Stimulated activated CD8-positive, alpha-beta memory T cell treated with anti-CD3 and anti-CD28 coated beads, Interleukin-4, amount 100 ng/mL, for 1 hour (primary cell): Measurements from ENCODE around the gene TMEM170B.
"Not testable (repeated sequence)": the region's sequence is repeated elsewhere in the genome, so short reads cannot be mapped to it uniquely, and the experiment has no call there.

ENCODE experiments used
- DNase-seq, 2 donors: peaks; one replicate each; pipeline ENCODE4 v3.0.0-alpha.2; 2020; ENCODE audit warnings: low read depth in 2 of 2, low spot score in 1 of 2

Gene TMEM170B

GRCh38 chr6:11527274-11527870, 10.2 kb upstream of the TMEM170B start:
- DNase-seq: no peak

DNA sequence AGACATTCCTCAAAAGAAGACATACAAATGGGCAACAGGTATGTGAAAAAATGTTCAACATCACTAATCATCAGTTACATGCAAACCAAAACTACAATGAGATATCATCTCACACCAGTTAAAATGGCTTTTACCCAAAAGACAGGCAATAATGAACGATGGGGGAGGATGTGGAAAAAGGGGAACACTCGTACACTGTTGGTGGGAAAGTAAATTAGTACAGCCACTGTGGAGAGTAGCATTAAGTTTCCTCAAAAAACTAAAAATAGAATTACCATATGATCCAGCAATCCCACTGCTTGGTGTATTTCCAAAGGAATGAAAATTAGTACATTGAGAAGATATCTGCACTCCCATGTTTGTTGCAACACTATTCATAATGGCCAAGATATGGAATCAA, 8.6 kb upstream of the TMEM170B start:
- no peak for DNase-seq

GRCh38 chr6:11532097-11532496, 5.5 kb upstream of the TMEM170B start:
- no peak for DNase-seq

- DNase-seq: no peak
Observed at GRCh38 chr6:11534561-11534960, 3.0 kb upstream of the TMEM170B start.

GRCh38 chr6:11535801-11536230, 1.7 kb upstream of the TMEM170B start:
- DNase-seq: no peak

DNA sequence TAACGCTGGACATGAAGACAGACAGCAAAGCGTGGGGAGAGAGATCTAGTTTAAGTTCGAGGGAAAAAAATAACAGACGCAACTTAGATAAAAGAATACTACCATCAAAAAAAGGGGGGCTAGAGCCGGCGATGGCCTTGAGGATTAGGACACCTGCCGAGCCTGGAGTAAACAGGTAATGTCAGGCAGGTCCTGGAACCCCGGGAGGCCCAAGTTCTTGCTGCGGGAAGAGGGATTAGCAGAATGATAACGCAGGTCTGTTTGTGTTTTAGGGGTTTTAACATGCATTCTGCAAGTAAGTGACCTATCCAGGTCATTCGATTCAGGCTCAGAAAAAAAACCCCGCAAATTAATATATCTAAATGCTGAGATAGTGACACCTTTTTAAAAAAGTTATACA, 754 bp upstream of the TMEM170B start:
- no peak for DNase-seq

GRCh38 chr6:11538052-11538818, 686 bp downstream of the TMEM170B start:
- no peak for DNase-seq

DNA sequence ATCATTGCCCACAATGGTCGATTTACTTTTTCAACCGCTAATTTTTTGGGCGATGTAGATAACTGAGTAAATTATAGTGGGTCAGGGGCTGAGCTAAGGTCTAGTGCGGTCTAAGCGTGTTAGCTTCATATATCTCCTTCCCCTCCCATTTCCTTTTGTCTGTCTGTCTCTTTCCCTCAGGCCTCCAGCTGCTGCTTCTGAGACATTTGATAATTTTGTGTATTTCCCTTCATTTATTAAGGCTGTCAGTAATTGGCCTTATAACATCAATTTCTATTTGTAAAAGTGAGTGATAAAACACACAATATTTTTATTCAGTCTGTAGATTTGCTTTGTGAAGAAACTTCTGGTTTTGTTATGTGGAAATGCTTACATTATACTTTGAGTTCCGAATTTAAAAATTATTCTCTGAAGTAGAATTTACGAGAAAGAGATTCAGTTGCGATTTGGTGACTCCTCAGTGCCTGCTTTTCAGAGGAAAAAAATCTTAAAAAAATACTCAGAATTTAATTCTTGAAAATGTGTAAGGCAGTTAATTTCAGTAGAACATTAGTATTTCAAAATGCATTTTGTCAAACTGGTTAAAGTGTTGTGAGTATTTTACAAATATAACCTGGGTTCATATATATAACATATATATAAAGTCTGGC, 1.4 kb downstream of the TMEM170B start:
- no peak for DNase-seq

GRCh38 chr6:11542863-11543262, 5.3 kb downstream of the TMEM170B start:
- no peak for DNase-seq

- DNase-seq: no peak
Observed at GRCh38 chr6:11543919-11544518, 6.5 kb downstream of the TMEM170B start.

DNA sequence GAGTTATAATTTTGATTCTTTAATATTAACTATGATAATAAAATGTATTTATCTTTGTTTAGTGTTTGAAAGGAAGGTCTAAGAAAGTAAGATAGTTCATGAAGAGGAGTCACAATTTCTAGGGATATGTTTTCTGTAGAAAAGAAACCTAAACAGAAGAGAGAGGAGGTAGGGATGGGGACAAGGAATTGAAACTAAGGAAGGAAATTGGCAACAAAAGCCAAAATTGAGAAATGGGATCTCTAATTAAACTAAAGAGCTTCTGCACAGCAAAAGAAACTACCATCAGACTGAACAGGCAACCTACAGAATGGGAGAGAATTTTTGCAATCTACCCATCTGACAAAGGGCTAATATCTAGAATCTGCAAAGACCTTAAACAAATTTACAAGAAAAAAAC, 10.3 kb downstream of the TMEM170B start:
- not testable (repeated sequence) for DNase-seq

- DNase-seq: not testable (repeated sequence)
Observed at GRCh38 chr6:11548578-11548977, 11.0 kb downstream of the TMEM170B start.

- DNase-seq: no peak
Observed at GRCh38 chr6:11551053-11551452, 13.5 kb downstream of the TMEM170B start.

GRCh38 chr6:11552442-11552841, 14.9 kb downstream of the TMEM170B start:
- no peak for DNase-seq

- DNase-seq: no peak
Observed at GRCh38 chr6:11553824-11554223, 16.3 kb downstream of the TMEM170B start.

- DNase-seq: no peak
Observed at GRCh38 chr6:11556309-11556708, 18.8 kb downstream of the TMEM170B start.

- no peak for DNase-seq
Observed at GRCh38 chr6:11563793-11564192, 26.2 kb downstream of the TMEM170B start.

- DNase-seq: no peak
Observed at GRCh38 chr6:11566609-11567008, 29.1 kb downstream of the TMEM170B start.

DNA sequence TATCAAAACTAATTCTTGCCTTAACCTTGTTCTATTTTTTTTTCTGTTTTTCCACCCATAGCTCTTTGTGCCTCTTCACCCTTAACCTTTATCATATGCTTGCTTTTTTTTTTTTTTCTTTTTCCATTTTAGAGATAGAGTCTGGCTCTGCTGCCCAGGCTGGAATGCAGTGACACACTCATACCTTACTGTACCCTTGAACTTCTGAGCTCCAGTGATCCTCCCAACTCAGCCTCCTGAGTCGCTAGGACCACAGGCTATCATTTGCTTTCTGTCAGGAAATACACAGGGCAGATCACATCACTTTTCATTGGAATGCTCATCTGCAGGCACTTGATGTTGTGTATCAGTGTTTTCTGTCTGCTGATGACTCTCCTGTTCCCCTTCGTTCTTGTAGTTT, 33.5 kb downstream of the TMEM170B start:
- DNase-seq: no peak

DNA sequence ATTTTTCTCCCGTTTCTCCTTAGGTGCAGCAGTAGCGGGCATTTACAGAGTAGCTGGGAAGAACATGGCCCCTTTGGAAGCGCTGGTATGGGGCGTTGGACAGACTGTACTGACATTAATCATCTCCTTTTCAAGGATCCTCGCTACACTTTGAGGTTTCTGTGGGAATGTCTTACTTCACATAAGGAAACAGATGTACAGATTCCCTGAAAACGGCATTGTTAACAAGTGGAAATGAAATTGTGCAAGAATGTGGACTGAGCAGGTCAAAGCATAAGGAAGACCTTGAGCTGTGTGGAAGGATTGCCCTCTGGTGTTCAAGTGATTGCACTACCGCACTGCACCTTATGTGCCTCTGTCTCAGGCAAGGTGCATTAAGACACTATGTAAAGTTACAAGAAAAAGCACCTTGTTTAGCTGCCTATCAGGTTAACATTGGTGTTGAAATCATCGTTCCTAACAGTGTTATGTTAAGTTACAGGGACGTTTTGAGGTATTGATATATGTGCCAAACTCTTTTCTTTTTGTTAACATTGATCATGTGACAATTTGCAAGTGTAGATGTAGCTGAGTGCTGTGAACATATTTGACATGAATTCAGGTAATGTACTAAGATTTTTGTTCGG, 38.0 kb downstream of the TMEM170B start:
- no peak for DNase-seq

DNA sequence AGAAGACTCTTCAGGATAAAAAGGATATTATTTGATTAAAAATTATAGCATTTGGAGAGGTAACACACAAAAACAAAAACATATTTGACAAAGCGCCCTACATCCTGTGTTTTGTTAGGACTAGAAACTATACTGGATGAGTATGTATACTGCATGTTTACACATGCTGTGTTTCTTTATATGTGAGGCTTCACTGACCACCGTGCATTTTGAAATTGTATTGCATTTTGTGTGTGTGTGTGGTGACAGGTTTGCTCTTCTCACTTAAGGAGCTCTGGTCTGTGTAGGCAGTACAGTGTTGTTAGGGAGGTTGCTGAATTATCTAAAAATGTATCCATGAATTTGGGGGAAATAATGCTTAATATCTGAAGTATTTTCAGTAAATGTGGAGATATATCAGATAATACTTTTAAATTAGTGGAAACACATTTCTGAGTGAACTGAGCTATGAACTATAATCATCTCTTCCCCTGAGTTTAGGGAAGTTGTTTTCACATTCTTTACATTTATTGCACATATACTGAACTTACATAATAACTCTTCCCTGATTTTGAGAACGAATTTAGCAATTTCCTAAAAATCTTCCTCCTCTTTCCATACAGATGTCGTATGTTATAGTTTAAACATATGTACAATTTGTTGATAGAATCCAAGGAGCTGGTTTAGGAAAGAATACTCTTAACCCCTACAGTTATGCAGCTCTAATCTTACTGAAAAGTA, 43.3 kb downstream of the TMEM170B start:
- DNase-seq: no peak
